Activated CD8-positive, alpha-beta T cell treated with anti-CD3 and anti-CD28 coated beads for 36 hours (primary cell): Measurements from ENCODE around the gene C17orf113. TPM values are rescaled to one million over a fixed set of nuclear protein-coding genes. Genes with fewer than 3 reads are reported as not detected.

Source experiments
- ATAC-seq: fragments of 200-7000 bp; cut with Tn5 transposase; one replicate; pipeline ENCODE4 v1.10.0; 2021; ENCODE audit warnings: mild to moderate bottlenecking, moderate library complexity
- CTCF ChIA-PET: fragments of 350-600 bp; sonication (Branson Sonifier 250); formaldehyde crosslinking; loops from one replicate; lab custom pipeline; 2021; ENCODE audit warnings: antibody characterized with exemption; lab: Charles Lee
- POLR2A ChIA-PET: fragments of 350-600 bp; sonication (Branson Sonifier 250); formaldehyde crosslinking; loops from one replicate; lab custom pipeline; 2021; ENCODE audit warnings: antibody characterized with exemption; lab: Charles Lee
- DNase-seq: peaks from one replicate; pipeline ENCODE4 v3.0.0-alpha.2; 2020
- H3K27ac Mint-ChIP-seq: one replicate; pipeline ENCODE4 v1.8.0; 2021; ENCODE audit warnings: mild to moderate bottlenecking, mixed read lengths
- H3K27me3 Mint-ChIP-seq: one replicate; pipeline ENCODE4 v1.8.0; 2021; ENCODE audit warnings: mixed read lengths
- H3K36me3 Mint-ChIP-seq: one replicate; pipeline ENCODE4 v1.8.0; 2021; ENCODE audit warnings: low read depth, mixed read lengths
- H3K4me1 Mint-ChIP-seq: one replicate; pipeline ENCODE4 v1.8.0; 2021; ENCODE audit warnings: low read depth, mixed read lengths
- H3K4me3 Mint-ChIP-seq: one replicate; pipeline ENCODE4 v1.8.0; 2021; ENCODE audit warnings: mild to moderate bottlenecking, moderate library complexity, mixed read lengths
- H3K9me3 Mint-ChIP-seq: one replicate; pipeline ENCODE4 v1.8.0; 2021; ENCODE audit warnings: mixed read lengths
- CTCF ChIP-seq: fragments of 200-600 bp; IDR thresholded peaks from one replicate; pipeline ENCODE4 v1.8.0; 2022; ENCODE audit warnings: antibody characterized with exemption, mild to moderate bottlenecking
- intact Hi-C: fragments of 100-400 bp; cut with micrococcal nuclease; formaldehyde crosslinking; loops from one replicate; pipeline ENCODE4 v1.10.0; 2022
- total RNA-seq, 2 experiments: library from RNA; stranded (reverse); gene quantifications; one replicate each; pipeline ENCODE4 v1.2.3, GENCODE V29; 2021

C17orf113 gene
- total RNA-seq, 2 experiments from 2014 or later: 0.72 to 0.77 TPM

GRCh38 chr17:42047343-42047742 lies 3.1 kb downstream of the C17orf113 start:
- H3K9me3 Mint-ChIP-seq: no peaks in the 10 kb centered on the region
- CTCF ChIA-PET: interaction anchor here (1.0 kb wide), 1 partner anchor 11 kb away, joined by 3 read pairs; no protein-coding TSS in a partner anchor
- H3K4me1 Mint-ChIP-seq: peaks cover 2% of the 10 kb centered on the region

GRCh38 chr17:42045719-42046118 lies 4.7 kb downstream of the C17orf113 start:
- ChIA-PET CTCF (interaction anchor here (1.4 to 2.0 kb wide), 4 partner anchors 17 to 56 kb away, joined by 4 to 8 read pairs (median 6); no protein-coding TSS in a partner anchor), POLR2A (interaction anchor here (0.6 kb wide), 1 partner anchor 91 kb away, joined by 3 read pairs; no protein-coding TSS in a partner anchor)
- Mint-ChIP-seq H3K4me3 (no peak overlapping the region), H3K36me3 (no peaks in the 10 kb centered on the region), H3K4me1 (peaks cover 2% of the 10 kb centered on the region), H3K9me3 (no peaks in the 10 kb centered on the region), H3K27ac (no peak overlapping the region), H3K27me3 (peaks cover 8% of the 10 kb centered on the region)
- intact Hi-C loops: no loop called here
- ATAC-seq (no peak), DNase-seq (no peak)
- TF ChIP-seq CTCF: no peak

More at GRCh38 chr17:42047343-42047742, 3.1 kb downstream of the C17orf113 start:
- no peak for ATAC-seq
- TF ChIP-seq CTCF: no peak
- intact Hi-C loops: no loop called here
- Mint-ChIP-seq H3K4me3 (no peak overlapping the region), H3K27ac (no peak overlapping the region), H3K27me3 (peaks cover 18% of the 10 kb centered on the region), H3K36me3 (no peaks in the 10 kb centered on the region)
- POLR2A ChIA-PET: no interaction called here
- no peak for DNase-seq

- H3K36me3 Mint-ChIP-seq: no peaks in the 10 kb centered on the region
- no peaks in the 10 kb centered on the region for H3K9me3 Mint-ChIP-seq
- no peak overlapping the region for H3K4me3 Mint-ChIP-seq
- TF ChIP-seq CTCF: no peak
- ChIA-PET POLR2A (no interaction called here), CTCF (interaction anchor here (1.8 to 3.9 kb wide), 2 partner anchors 17 to 59 kb away, joined by 8 to 13 read pairs; no protein-coding TSS in a partner anchor)
- no peak for ATAC-seq
- DNase-seq: no peak
- peaks cover 2% of the 10 kb centered on the region for H3K27me3 Mint-ChIP-seq
- intact Hi-C loops: no loop called here
- no peak overlapping the region for H3K27ac Mint-ChIP-seq
- H3K4me1 Mint-ChIP-seq: no peaks in the 10 kb centered on the region
Observed at GRCh38 chr17:42042598-42043319, 7.6 kb downstream of the C17orf113 start.

- ChIA-PET CTCF (interaction anchor here (0.8 to 3.9 kb wide), 6 partner anchors 8 to 80 kb away, joined by 3 to 13 read pairs (median 8); no protein-coding TSS in a partner anchor), POLR2A (interaction anchor here (1.6 kb wide), 1 partner anchor 19 kb away, joined by 3 read pairs; no protein-coding TSS in a partner anchor)
- Mint-ChIP-seq H3K4me1 (no peaks in the 10 kb centered on the region), H3K9me3 (no peaks in the 10 kb centered on the region), H3K27me3 (peaks cover 2% of the 10 kb centered on the region), H3K36me3 (no peaks in the 10 kb centered on the region), H3K27ac (no peak overlapping the region), H3K4me3 (no peak overlapping the region)
- ATAC-seq (no peak), DNase-seq (no peak)
- intact Hi-C loops: no loop called here
- TF ChIP-seq CTCF: no peak
Observed at GRCh38 chr17:42041619-42042018, 8.8 kb downstream of the C17orf113 start.

GRCh38 chr17:42040818-42041217 lies 9.6 kb downstream of the C17orf113 start:
- TF ChIP-seq CTCF: no peak
- intact Hi-C loops: no loop called here
- Mint-ChIP-seq H3K4me1 (no peaks in the 10 kb centered on the region), H3K27ac (no peak overlapping the region), H3K36me3 (no peaks in the 10 kb centered on the region), H3K27me3 (peaks cover 2% of the 10 kb centered on the region), H3K4me3 (no peak overlapping the region), H3K9me3 (no peaks in the 10 kb centered on the region)
- no peak for DNase-seq
- ChIA-PET CTCF (interaction anchor here (0.8 to 3.9 kb wide), 8 partner anchors 10 to 79 kb away, joined by 3 to 13 read pairs (median 8); partner anchors contain the start of genes NKIRAS2 and ZNF385C), POLR2A (interaction anchor here (0.5 to 1.6 kb wide), 2 partner anchors 18 to 490 kb away, joined by 3 read pairs; no protein-coding TSS in a partner anchor)
- ATAC-seq: no peak
